GM12864 (cell line): ENCODE measurements around the gene PFAS.

Experiments
- DNase-seq: peaks from one replicate; pipeline ENCODE4 v3.0.0-alpha.2; 2011; ENCODE audit warnings: low read depth
- H3K4me3 ChIP-seq: 2 replicates; pipeline ENCODE4 v1.5.1; 2011; ENCODE audit warnings: mild to moderate bottlenecking, low read depth, low read length, control low read depth
- CTCF ChIP-seq: IDR thresholded peaks from 2 replicates; pipeline ENCODE4 v1.5.1; 2011; ENCODE audit warnings: low read depth, mild to moderate bottlenecking, moderate library complexity, low read length, control low read depth, inconsistent platforms; ENCODE audit errors: missing control alignments

The PFAS gene

DNA sequence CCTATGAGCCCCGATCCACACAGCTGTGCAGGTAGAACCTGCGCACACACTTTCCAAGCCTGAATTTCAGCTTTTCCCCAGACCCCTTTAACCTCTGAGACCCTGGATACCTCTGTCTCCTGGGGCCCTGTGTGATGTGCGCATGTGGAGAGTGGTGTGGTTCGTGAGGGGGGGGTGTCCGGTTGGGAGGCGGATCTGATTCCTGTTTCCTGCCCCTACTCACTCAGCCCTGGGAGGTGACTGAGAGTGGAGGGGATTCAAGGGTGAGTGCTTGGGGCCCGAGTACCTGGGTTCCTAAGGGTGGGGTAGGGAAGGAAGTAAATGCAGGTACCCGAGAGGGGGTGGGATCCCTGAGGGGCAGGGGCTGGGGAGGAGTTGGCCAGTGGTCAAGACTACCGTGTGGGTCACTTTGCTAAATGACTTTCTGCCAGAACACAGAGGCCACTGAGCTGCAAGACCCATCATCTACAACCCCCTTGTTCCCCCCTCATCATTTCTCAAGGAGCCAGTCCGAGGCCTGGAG lies 61.6 kb downstream of the PFAS start:
- no peak overlapping the region for H3K4me3 ChIP-seq
- DNase-seq = no peak

GRCh38 chr17:8311131-8311790 lies 62.2 kb downstream of the PFAS start:
- no peak overlapping the region for H3K4me3 ChIP-seq
- TF ChIP-seq CTCF = no peak
- DNase-seq = no peak

More for the DNA sequence above, 61.6 kb downstream of the PFAS start:
- TF ChIP-seq CTCF = no peak

GRCh38 chr17:8312251-8312650 lies 63.2 kb downstream of the PFAS start:
- DNase-seq = no peak
- H3K4me3 ChIP-seq = no peak overlapping the region
- no peak for TF ChIP-seq CTCF

- no peak for TF ChIP-seq CTCF
- no peak for DNase-seq
- no peak overlapping the region for H3K4me3 ChIP-seq
These were observed 63.9 kb downstream of the PFAS start for GRCh38 chr17:8312726-8313600.

DNA sequence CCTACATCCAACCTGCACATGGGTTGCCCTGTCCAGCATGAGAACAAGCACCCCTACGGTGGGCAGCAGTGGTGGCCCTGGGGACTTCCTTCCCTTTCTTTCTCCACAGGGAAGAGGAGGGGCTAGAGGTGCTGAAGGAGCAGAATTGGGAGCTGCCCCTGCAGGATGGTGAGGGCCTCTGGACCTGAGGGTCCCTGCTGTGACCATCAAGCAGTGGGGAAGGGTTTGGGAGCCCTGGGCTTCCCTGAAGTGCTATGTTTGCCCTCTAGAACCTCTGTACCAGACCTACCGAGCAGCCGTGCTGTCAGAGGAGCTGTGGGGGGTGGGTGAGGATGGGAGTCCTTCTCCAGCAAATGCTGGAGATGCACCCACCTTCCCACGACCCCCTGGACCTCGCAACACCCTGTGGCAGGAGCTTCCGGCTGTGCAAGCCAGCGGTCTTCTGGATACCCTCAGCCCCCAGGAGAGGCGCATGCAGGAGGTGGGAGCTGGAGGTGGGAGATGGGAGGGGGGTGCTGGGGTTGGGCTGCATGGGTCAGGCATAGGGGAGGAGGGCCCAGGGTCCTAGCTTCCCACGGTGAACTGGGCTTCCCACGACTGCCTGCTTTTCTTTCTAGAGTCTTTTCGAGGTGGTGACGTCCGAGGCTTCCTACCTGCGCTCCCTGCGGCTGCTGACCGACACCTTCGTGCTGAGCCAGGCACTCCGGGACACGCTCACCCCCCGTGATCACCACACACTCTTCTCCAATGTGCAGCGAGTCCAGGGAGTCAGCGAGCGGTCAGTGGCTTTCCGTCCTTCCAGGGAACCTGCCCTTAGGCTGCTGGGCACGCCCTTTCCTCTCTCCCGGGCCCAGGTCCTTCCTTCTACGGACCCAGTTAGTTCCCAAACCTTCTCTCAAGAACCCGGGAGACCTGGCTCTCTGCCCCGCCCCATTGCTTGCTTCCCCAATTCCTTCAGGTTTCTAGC lies 66.0 kb downstream of the PFAS start:
- no peak for TF ChIP-seq CTCF
- no peak for DNase-seq
- no peak overlapping the region for H3K4me3 ChIP-seq

DNA sequence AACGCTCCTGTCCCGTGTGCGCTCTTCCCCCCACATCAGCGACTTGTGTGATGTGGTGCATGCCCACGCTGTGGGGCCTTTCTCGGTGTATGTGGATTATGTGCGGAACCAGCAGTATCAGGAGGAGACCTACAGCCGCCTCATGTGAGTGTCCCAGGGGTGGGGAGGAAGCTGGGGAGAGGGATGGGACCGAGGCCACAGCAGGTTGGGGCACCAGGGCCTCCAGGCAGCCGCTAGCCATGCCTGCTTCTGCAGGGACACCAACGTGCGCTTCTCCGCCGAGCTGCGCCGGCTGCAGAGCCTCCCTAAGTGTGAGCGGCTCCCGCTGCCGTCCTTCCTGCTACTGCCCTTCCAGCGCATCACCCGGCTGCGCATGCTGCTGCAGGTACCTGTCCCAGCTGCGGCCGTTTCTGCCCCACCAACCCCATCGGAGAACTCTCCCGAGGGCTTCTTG lies 66.7 kb downstream of the PFAS start:
- H3K4me3 ChIP-seq = no peak overlapping the region
- TF ChIP-seq CTCF = no peak
- DNase-seq = no peak
